H1 (cell line): ENCODE measurements around the gene UNC5B. TPM values are rescaled to one million over a fixed set of nuclear protein-coding genes. Genes with fewer than 3 reads are reported as not detected.

Experiments used
- CTCF ChIA-PET: fragments of 300-600 bp; sonication (Branson Sonifier 250); formaldehyde crosslinking; loops from one replicate; lab custom pipeline; 2021; ENCODE audit not compliant: partially characterized antibody; lab: Charles Lee
- POLR2A ChIA-PET: fragments of 300-600 bp; sonication (Branson Sonifier 250); formaldehyde crosslinking; loops from one replicate; lab custom pipeline; 2021; ENCODE audit warnings: inconsistent platforms; ENCODE audit not compliant: partially characterized antibody; lab: Charles Lee
- DNase-seq, 2 experiments: peaks; one replicate each; pipeline versions ENCODE4 v3.0.0 to v3.0.0-alpha.2; 2010 to 2022; ENCODE audit warnings: low spot score in 2 of 2, low read depth in 1 of 2, mixed read lengths in 1 of 2
- FAIRE-seq: peaks from 2 replicates; lab custom pipeline; 2011; peaks lifted over from hg19 to GRCh38; lab: Jason Lieb, UNC
- H2AFZ ChIP-seq: 2 replicates; pipeline ENCODE4 v1.8.1; 2012; ENCODE audit warnings: low read length, inconsistent platforms
- H2AK5ac ChIP-seq: 2 replicates; pipeline ENCODE4 v1.6.1; 2013; ENCODE audit warnings: low read depth, low read length
- H2BK120ac ChIP-seq: replicated peaks from 2 replicates; pipeline ENCODE3; 2013; ENCODE audit warnings: low read depth, low read length, inconsistent platforms
- H2BK12ac ChIP-seq: 2 replicates; pipeline ENCODE4 v1.6.1; 2013; ENCODE audit warnings: low read depth, low read length
- H2BK15ac ChIP-seq: 2 replicates; pipeline ENCODE4 v1.6.1; 2013; ENCODE audit warnings: low read length
- H2BK20ac ChIP-seq: 2 replicates; pipeline ENCODE4 v1.6.1; 2013; ENCODE audit warnings: low read length
- H2BK5ac ChIP-seq: 2 replicates; pipeline ENCODE4 v1.6.1; 2013; ENCODE audit warnings: low read depth, low read length
- H3K14ac ChIP-seq: 2 replicates; pipeline ENCODE4 v1.6.1; 2013; ENCODE audit warnings: inconsistent platforms; ENCODE audit not compliant: insufficient read length
- H3K18ac ChIP-seq: 2 replicates; pipeline ENCODE4 v1.6.1; 2013; ENCODE audit warnings: low read length; ENCODE audit errors: extremely low read depth
- H3K23ac ChIP-seq: 2 replicates; pipeline ENCODE4 v1.6.1; 2013; ENCODE audit warnings: inconsistent platforms; ENCODE audit not compliant: insufficient read length
- H3K23me2 ChIP-seq: 2 replicates; pipeline ENCODE4 v1.6.1; 2013; ENCODE audit warnings: low read depth, low read length
- H3K27ac ChIP-seq: 2 replicates; pipeline ENCODE4 v1.6.1; 2011; ENCODE audit warnings: low read depth, low read length, inconsistent platforms
- H3K27me3 ChIP-seq, 4 experiments: replicated peaks in 1 of 4; 1 replicate in 1 of 4; 2 replicates in 3 of 4; pipeline versions ENCODE4 v1.6.1 to v1.8.1; 2011 to 2013; ENCODE audit warnings: low read length in 3 of 4, mild to moderate bottlenecking in 3 of 4, inconsistent platforms in 2 of 4, mixed read lengths in 2 of 4, moderate library complexity in 1 of 4; ENCODE audit not compliant: control insufficient read depth in 3 of 4, insufficient read depth in 3 of 4; ENCODE audit errors: extremely low read depth in 1 of 4
- H3K36me3 ChIP-seq, 4 experiments: 2 replicates each; pipeline versions ENCODE4 v1.6.1 to v1.8.1; 2011 to 2013; ENCODE audit warnings: mild to moderate bottlenecking in 4 of 4, low read length in 3 of 4, moderate library complexity in 2 of 4, control low read depth in 1 of 4, inconsistent platforms in 1 of 4; ENCODE audit not compliant: insufficient read depth in 4 of 4, control insufficient read depth in 2 of 4
- H3K4ac ChIP-seq: replicated peaks from 2 replicates; pipeline ENCODE3; 2013; ENCODE audit warnings: low read length, low read depth, mixed read lengths, inconsistent platforms; ENCODE audit not compliant: insufficient read length
- H3K4me1 ChIP-seq, 4 experiments: replicated peaks in 1 of 4; 1 replicate in 1 of 4; 2 replicates in 3 of 4; pipeline versions ENCODE4 v1.6.1 to v1.8.1; 2011 to 2013; ENCODE audit warnings: low read length in 3 of 4, inconsistent platforms in 2 of 4, mixed read lengths in 1 of 4; ENCODE audit not compliant: insufficient read depth in 4 of 4, control insufficient read depth in 3 of 4
- H3K4me2 ChIP-seq, 2 experiments: 2 replicates each; pipeline versions ENCODE4 v1.6.1 to v1.8.1; 2011 to 2013; ENCODE audit warnings: low read depth in 2 of 2, low read length in 2 of 2, control low read depth in 1 of 2, inconsistent platforms in 1 of 2, mild to moderate bottlenecking in 1 of 2; ENCODE audit not compliant: insufficient read depth in 1 of 2
- H3K4me3 ChIP-seq, 4 experiments: fragments of 200-600, 300-600 bp in 1 of 4; sonication (generic), shearing (Covaris generic), sonication (Bioruptor Twin) in 1 of 4; 2 replicates each; pipeline versions ENCODE4 v1.5.1 to v1.8.1; 2011 to 2016; ENCODE audit warnings: low read length in 4 of 4, low read depth in 3 of 4, control low read depth in 2 of 4, inconsistent platforms in 2 of 4, mild to moderate bottlenecking in 2 of 4, mixed read lengths in 1 of 4, moderate library complexity in 1 of 4; ENCODE audit not compliant: insufficient read depth in 2 of 4; ENCODE audit errors: extremely low read depth in 1 of 4
- H3K56ac ChIP-seq: replicated peaks from 2 replicates; pipeline ENCODE3; 2013; ENCODE audit warnings: low read depth, mild to moderate bottlenecking, mixed read lengths, low read length, inconsistent platforms; ENCODE audit not compliant: insufficient read length
- H3K79me1 ChIP-seq: 2 replicates; pipeline ENCODE4 v1.6.1; 2013; ENCODE audit warnings: low read depth, low read length, control low read depth
- H3K79me2 ChIP-seq, 2 experiments: 2 replicates each; pipeline versions ENCODE4 v1.6.1 to v1.8.1; 2012 to 2013; ENCODE audit warnings: low read length in 2 of 2, mild to moderate bottlenecking in 2 of 2, inconsistent platforms in 1 of 2; ENCODE audit not compliant: insufficient read depth in 2 of 2, control insufficient read depth in 1 of 2
- H3K9ac ChIP-seq, 4 experiments: replicated peaks in 1 of 4; 1 replicate in 1 of 4; 2 replicates in 3 of 4; pipeline versions ENCODE4 v1.6.1 to v1.8.1; 2011 to 2013; ENCODE audit warnings: low read depth in 3 of 4, low read length in 3 of 4, control low read depth in 2 of 4, mild to moderate bottlenecking in 2 of 4, moderate library complexity in 2 of 4, inconsistent platforms in 1 of 4; ENCODE audit errors: extremely low read depth in 1 of 4
- H3K9me3 ChIP-seq, 2 experiments: 2 replicates each; pipeline versions ENCODE4 v1.6.1 to v1.8.1; 2012 to 2013; ENCODE audit warnings: mild to moderate bottlenecking in 2 of 2, moderate library complexity in 2 of 2, control low read depth in 1 of 2, inconsistent platforms in 1 of 2, low read depth in 1 of 2, low read length in 1 of 2, mixed read lengths in 1 of 2; ENCODE audit not compliant: insufficient read depth in 2 of 2
- H4K20me1 ChIP-seq, 2 experiments: replicated peaks in 1 of 2; 2 replicates each; pipeline versions ENCODE3 to v1.8.1; 2011 to 2013; ENCODE audit warnings: inconsistent platforms in 2 of 2, low read length in 2 of 2, mild to moderate bottlenecking in 1 of 2; ENCODE audit not compliant: insufficient read depth in 2 of 2, control insufficient read depth in 1 of 2
- H4K5ac ChIP-seq: 2 replicates; pipeline ENCODE4 v1.6.1; 2013; ENCODE audit warnings: low read length, low read depth, mixed read lengths, inconsistent platforms; ENCODE audit not compliant: insufficient read length
- H4K8ac ChIP-seq: 2 replicates; pipeline ENCODE4 v1.8.0; 2013; ENCODE audit warnings: mild to moderate bottlenecking, moderate library complexity, low read length, inconsistent platforms; ENCODE audit not compliant: insufficient read depth; ENCODE audit errors: extremely low read depth
- H4K91ac ChIP-seq: replicated peaks from 2 replicates; pipeline ENCODE3; 2013; ENCODE audit warnings: low read length, mixed read lengths, inconsistent platforms; ENCODE audit not compliant: insufficient read length
- CREB1 ChIP-seq: IDR thresholded peaks from 2 replicates; pipeline ENCODE4 v1.6.1; 2012; ENCODE audit warnings: inconsistent platforms
- EP300 ChIP-seq, 2 experiments: IDR thresholded peaks; 1 replicate in 1 of 2; 2 replicates in 1 of 2; pipeline ENCODE4 v1.6.1; 2011 to 2012; ENCODE audit warnings: low read depth in 2 of 2, low read length in 2 of 2, mild to moderate bottlenecking in 2 of 2, borderline replicate concordance in 1 of 2, inconsistent platforms in 1 of 2, moderate library complexity in 1 of 2
- JUN ChIP-seq: IDR thresholded peaks from 2 replicates; pipeline ENCODE4 v1.6.1; 2011; ENCODE audit warnings: low read depth, mild to moderate bottlenecking, improper control_type of control experiment, low read length
- MAFK ChIP-seq: IDR thresholded peaks from 2 replicates; pipeline ENCODE4 v1.6.1; 2012; ENCODE audit warnings: low read depth, mild to moderate bottlenecking, improper control_type of control experiment, low read length
- ZNF274 ChIP-seq: IDR thresholded peaks from 2 replicates; pipeline ENCODE4 v1.7.0; 2012; ENCODE audit warnings: low read length, borderline replicate concordance; ENCODE audit errors: extremely low read depth
- WGBS, 2 experiments: shearing (Covaris generic) in 1 of 2; methylation state at CpG; one replicate each; pipeline versions ENCODE4 v1.1.6 to v1.1.7; 2013 to 2015; ENCODE audit warnings: low lambda C conversion rate in 2 of 2, mixed read lengths in 2 of 2, inconsistent platforms in 1 of 2, low coverage in 1 of 2, missing lambda C conversion rate in 1 of 2; ENCODE audit not compliant: insufficient replicate concordance in 2 of 2, insufficient coverage in 1 of 2, insufficient read length in 1 of 2; ENCODE audit errors: extremely low coverage in 1 of 2, missing lambda C conversion rate in 1 of 2; 5-methylcytosine and 5-hydroxymethylcytosine counted together
- polyA plus RNA-seq, 7 experiments: library from polyadenylated mRNA; depleted of rRNA in 3 of 7; stranded (reverse) in 5 of 7; unstranded in 2 of 7; fragments of >200 nt in 5 of 7; fragments of 200-250 nt in 2 of 7; gene quantifications; 1 replicate in 5 of 7; 2 replicates in 1 of 7; 4 replicates in 1 of 7; pipeline versions ENCODE4 v1.2.1 to v1.2.3, GENCODE V29; 2011 to 2013; ENCODE audit warnings: missing spikeins in 2 of 7, mixed read lengths in 2 of 7
- total RNA-seq: library from RNA; stranded (reverse); fragmentation: NEBNext Ultra II Directional; extraction: Animal tissue kit (Norgen Biotek cat#: 25700); gene quantifications from 2 replicates; pipeline ENCODE4 v1.2.1, GENCODE V29; 2021

Gene UNC5B
- total and polyA plus RNA-seq, 2 of the 8 experiments (the other 6 are each of a cell fraction or from before 2014, with no cell fraction given) = 27.9 to 31.8 TPM

DNA sequence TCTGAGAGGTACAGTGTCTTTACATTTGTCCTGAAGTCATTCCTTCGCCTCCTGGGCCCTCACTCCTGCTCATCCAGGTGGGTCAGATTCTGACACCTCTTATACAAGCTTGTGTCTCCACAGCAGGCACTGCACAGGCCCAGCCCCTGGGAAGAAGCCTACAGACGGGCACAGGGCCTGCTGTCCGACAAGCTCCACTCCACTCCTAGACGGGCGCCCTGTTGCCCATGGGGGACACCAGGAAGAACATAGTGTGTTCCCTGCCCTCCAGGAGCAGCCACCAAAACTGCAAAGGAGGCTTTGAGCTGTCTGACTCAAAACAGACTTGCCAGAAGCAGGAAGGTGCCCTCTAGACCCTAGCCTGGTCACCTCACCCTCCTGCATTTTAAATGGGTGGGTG lies 61.1 kb downstream of the UNC5B start:
- H3K4me2 ChIP-seq = no peak overlapping the region
- no peak overlapping the region for H2BK120ac ChIP-seq
- no peak overlapping the region for H3K27ac ChIP-seq
- ChIA-PET CTCF (interaction anchor here (1.1 to 11.1 kb wide), 4 partner anchors 9 to 370 kb away, joined by 3 to 175 read pairs (median 20); no protein-coding TSS in a partner anchor), POLR2A (interaction anchor here (0.6 kb wide), 1 partner anchor 313 kb away, joined by 3 read pairs; no protein-coding TSS in a partner anchor)
- peaks cover 0 to 28% of the 10 kb centered on the region in 2 experiments; a peak in 2 of 4 replicates for H3K79me2 ChIP-seq
- H4K5ac ChIP-seq = no peak overlapping the region
- no peak overlapping the region for H2BK5ac ChIP-seq
- no peak overlapping the region for H3K56ac ChIP-seq
- H2AK5ac ChIP-seq = no peak overlapping the region
- no peak overlapping the region for H3K4me3 ChIP-seq
- H4K91ac ChIP-seq = no peak overlapping the region
- H3K27me3 ChIP-seq = no peaks in the 10 kb centered on the region
- H3K4ac ChIP-seq = no peak overlapping the region
- no peak overlapping the region for H3K14ac ChIP-seq
- FAIRE-seq (no peak), DNase-seq (no peak)
- H4K20me1 ChIP-seq = peaks cover 0 to 1% of the 10 kb centered on the region in 2 experiments
- H3K18ac ChIP-seq = no peak overlapping the region
- no peaks in the 10 kb centered on the region; a peak in 1 of 8 replicates for H3K36me3 ChIP-seq
- WGBS, 2 experiments = 94% methylated on average over 5 of the region's 5 CpGs; no CpG with 5 or more reads in 1 of the 2 experiments
- no peak overlapping the region for H3K23ac ChIP-seq
- H3K9me3 ChIP-seq = no peaks in the 10 kb centered on the region
- no peak overlapping the region for H2BK12ac ChIP-seq
- H4K8ac ChIP-seq = no peak overlapping the region
- peaks cover 0 to 37% (median 30%) of the 10 kb centered on the region in 4 experiments; a peak in 6 of 7 replicates for H3K4me1 ChIP-seq
- H2BK20ac ChIP-seq = no peak overlapping the region
- H2BK15ac ChIP-seq = no peak overlapping the region
- H3K79me1 ChIP-seq = peaks cover 12% of the 10 kb centered on the region; the same call in 1 of the 2 replicates
- no peak overlapping the region for H3K9ac ChIP-seq
- H2AFZ ChIP-seq = no peak overlapping the region
- 0 out of 2 replicates have a peak, but pooled peaks cover 2% of the 10 kb centered on the region for H3K23me2 ChIP-seq
- TF ChIP-seq MAFK (no peak), JUN (no peak), ZNF274 (no peak), CREB1 (no peak), EP300 (IDR thresholded peaks at IDR 0.05; ENCODE audit: borderline replicate concordance in 1 of 2, low read depth in 2 of 2, low read length in 2 of 2) (no peak)
